DOHH2 (cell line): ENCODE measurements around the gene SMG6.

Experiments used
- CTCF ChIP-seq: fragments of 200-600 bp; sonication (generic); IDR thresholded peaks from one replicate; pipeline ENCODE4 v1.5.1; 2014; ENCODE audit warnings: antibody characterized with exemption, mild to moderate bottlenecking, low read depth, low read length; ENCODE audit not compliant: poor library complexity, severe bottlenecking
- EZH2phosphoT487 ChIP-seq: fragments of 200-600 bp; sonication (generic); IDR thresholded peaks from 2 replicates; pipeline ENCODE4 v1.6.1; 2017; ENCODE audit warnings: borderline replicate concordance, mild to moderate bottlenecking, antibody characterized with exemption, low read length, moderate library complexity, mixed read lengths

- TF ChIP-seq EZH2phosphoT487 (no peak), CTCF (no peak)
Measured at GRCh38 chr17:2019723-2020122, 283.9 kb downstream of the SMG6 start.
